ENCODE data around the gene ANO1.
A peak's percentile ranks its signal among the peaks of the same experiment; 100 is the strongest.

ANO1 gene

DNA sequence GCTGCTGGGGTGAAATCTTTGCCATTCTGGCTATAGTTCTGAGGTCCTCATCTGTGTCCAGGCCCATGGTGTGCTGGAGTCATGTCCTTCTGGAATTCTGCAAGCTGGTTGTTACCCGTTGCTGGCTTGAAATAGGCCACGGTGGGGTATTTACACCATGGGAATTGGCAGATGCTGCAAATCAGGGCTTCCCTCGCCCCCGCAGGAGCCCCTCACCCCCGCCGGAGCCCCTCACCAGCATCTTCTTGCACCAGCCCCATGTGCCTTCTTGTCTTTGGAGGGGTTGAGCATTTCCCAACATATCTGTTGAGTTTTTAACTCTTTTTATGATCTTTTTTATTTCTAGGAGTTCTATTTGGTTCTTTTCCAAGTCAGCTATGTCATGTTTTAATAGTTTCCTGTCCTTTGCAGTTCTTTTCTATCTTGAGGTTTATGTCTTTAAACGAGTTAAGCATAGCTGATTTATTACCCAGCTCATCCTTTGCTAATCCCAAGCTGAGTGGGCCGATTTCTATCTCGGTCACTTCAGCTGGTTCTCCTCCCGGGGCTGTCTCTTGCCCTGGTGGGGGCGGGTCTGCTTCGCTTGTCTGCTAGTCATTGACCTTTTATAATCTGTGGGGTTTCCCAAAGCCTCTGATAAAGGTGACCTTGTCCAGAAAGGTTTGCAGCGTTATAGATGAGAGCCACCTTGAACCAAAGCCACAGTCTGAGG lies 17.6 kb downstream of the ANO1 start:
- no peak for DNase-seq (ENCODE audit: low spot score)

- no peak for DNase-seq (ENCODE audit: low spot score)
These were observed 19.9 kb downstream of the ANO1 start for GRCh38 chr11:70097783-70098563.

- no peak for DNase-seq (ENCODE audit: low spot score)
These were observed 20.8 kb downstream of the ANO1 start for GRCh38 chr11:70098936-70099335.

- DNase-seq (ENCODE audit: low spot score) = no peak
These were observed 21.6 kb downstream of the ANO1 start for GRCh38 chr11:70099578-70100279.

DNA sequence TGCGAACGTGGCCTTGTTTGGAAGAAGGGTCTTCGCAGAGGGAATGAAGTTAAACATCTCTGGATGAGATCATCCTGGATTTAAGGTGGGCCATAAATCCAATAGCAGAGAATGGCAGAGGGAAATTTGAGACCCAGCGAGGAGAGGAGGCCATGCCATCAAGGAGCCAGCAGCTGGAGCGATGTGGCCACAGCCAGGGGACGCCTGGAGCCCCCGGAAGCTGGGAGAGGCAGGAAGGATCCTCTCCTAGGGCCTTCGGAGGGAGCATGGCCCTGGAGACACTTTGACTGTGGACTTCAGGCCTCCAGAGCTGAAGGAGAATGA lies 22.1 kb downstream of the ANO1 start:
- DNase-seq (ENCODE audit: low spot score) = no peak

DNA sequence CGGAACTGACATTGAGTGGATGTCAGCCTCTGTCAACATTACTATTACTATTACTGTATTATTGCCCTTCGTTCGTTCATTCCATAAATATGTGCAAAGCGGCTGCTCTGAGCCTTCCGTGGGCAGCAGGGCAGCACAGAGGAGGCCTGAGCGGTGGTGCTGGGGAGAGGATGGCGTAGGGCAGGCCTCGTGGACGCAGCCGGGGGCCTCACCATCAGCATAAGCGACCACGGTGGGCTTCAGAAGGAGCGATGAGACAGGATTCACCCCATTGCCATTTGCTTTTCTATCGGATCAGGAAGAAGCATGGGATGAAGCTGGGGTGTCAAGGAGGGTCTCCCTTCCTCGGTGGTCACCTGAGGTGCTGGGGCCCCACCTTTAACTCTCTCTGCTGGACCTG lies 22.7 kb downstream of the ANO1 start:
- DNase-seq (ENCODE audit: low spot score) = no peak

DNA sequence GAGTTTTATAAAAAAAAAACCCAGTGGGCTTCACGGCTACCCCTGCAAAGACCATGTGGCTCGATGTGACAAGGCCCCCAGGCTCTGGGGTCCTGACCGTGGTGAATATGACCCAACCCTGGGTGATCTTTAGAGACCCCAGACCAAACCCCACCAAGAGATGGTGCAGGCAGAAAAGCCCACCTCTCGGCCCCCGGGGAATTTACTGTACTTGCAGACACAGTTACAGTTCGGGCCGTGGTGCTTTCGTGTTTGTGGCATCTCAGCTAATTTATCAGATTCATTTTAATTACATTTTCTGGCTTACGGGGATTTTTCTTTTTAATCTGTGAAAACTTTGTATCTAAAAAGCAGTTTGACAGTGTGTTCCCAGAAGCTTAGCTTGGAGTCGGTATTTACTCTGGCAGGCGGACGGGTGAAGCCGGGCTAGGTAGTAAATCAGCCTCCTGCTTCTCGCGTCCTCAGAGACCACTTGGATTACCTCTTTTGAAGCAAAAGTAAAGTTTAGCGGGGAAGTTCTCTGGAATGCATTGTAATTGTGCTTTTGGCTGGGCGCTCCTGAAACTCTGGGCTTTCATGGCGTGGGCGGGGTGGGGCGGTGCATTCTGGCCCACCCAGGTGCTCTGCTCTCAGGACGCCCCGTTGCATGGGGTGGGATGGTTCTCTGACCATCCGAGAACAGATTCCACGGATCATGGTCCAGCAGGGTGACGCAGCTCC lies 25.3 kb downstream of the ANO1 start:
- DNase-seq (ENCODE audit: low spot score) = no peak

GRCh38 chr11:70104419-70104818 lies 26.3 kb downstream of the ANO1 start:
- peak; percentile 15 for DNase-seq (ENCODE audit: low spot score)

DNA sequence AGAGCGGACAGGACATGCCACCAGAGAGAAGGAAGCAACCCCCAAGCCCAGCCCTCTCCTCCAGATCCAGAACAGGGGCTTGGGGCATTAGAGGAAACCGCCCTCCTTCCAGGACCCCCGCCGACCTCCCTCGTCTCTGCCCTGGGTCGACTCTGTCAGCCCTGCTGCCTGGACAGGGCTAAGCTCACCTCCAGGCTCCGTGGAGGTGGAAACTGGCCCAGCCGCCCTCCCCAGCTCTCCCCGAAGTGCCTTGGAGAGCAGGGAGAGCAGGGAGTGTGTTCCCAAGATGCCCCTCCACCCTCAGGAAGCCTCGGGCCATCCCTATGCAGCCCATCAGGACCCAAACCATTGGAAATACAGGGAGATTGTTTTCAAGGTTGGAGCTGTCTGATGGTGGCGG lies 26.8 kb downstream of the ANO1 start:
- DNase-seq (ENCODE audit: low spot score) = no peak

GRCh38 chr11:70105369-70105754 lies 27.2 kb downstream of the ANO1 start:
- DNase-seq (ENCODE audit: low spot score) = no peak

DNA sequence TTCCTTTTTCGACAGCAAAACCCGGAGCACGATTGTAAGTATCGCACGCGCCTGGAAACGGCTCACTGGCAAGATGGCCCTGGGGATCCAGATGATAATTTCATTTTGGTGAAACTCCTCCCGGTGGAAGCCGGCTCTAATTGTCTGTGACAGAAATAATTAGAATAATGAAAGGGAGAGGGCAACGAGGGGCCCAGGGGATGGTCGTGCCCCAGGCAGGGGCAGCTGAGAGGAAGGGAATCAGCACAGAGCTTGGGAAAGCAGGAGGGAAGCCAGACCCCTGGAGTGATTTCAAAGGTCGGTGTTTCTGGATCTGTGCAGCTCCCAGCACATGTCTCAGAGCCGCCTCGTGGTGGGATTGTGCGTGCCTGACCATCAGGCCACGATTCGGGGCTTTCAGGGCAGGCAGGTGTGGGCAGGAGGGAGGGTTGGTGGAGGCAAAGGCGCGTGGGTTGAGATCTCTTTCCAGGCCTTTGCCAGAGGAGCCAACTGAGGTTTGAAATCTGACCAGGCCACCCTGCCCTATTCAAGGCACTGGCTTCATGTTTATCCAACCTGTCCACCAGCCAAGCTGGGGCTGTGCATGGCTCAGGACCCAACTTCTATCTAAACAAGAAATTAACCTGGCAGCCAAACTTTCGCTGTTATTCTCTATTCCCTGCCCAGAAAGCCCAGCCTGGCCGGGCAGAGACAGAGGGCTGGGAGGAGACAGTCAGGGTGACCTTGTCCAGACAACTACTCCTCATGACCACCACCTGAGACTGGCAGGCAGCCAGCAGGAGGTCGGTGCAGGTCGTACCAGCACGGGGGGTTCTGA lies 27.8 kb downstream of the ANO1 start:
- DNase-seq (ENCODE audit: low spot score) = peak; percentile 58

- DNase-seq (ENCODE audit: low spot score) = no peak
These were observed 28.6 kb downstream of the ANO1 start for GRCh38 chr11:70106757-70107156.

DNA sequence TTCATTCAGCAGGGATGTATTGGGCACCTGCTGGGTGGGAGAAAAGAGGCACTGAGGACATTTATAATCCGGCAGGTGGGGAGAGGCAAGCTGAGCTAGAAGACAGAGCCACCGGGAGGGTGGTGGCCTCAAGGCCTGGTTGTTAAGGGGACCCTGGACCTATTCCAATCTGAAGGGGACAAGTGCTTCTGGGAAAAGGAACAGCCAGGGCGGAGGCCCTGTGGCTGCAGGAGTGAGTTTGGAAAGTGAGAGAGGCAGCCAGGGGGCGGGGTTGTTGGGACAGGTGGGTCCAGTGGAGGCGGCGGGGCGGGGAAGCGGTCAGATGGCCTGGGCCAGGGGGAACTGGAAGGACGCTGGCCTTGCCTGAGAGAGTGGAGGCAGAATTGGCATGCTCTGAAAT lies 29.1 kb downstream of the ANO1 start:
- DNase-seq (ENCODE audit: low spot score) = no peak

- DNase-seq (ENCODE audit: low spot score) = no peak
These were observed 29.6 kb downstream of the ANO1 start for GRCh38 chr11:70107756-70108155.

DNA sequence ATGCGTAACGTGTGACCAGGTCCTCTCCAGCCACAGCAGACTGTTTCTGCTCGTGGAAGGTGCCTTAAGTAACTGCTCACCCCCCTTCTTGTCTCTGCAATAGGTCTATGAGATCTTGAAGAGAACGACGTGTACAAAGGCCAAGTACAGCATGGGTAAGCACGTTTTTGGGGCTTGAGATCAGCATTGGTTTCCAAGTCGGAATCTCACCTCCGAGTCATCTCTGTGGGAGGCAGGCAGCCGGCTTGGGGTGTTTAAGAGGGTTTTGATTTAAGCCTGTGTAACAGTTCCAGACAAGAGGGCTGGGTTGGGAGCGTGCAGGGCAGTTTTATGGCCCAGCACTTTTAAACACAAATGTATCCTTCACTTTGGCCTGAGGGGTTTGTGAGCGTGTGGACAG lies 30.1 kb downstream of the ANO1 start:
- DNase-seq (ENCODE audit: low spot score) = no peak

- no peak for DNase-seq (ENCODE audit: low spot score)
These were observed 30.9 kb downstream of the ANO1 start for GRCh38 chr11:70109006-70109405.

DNA sequence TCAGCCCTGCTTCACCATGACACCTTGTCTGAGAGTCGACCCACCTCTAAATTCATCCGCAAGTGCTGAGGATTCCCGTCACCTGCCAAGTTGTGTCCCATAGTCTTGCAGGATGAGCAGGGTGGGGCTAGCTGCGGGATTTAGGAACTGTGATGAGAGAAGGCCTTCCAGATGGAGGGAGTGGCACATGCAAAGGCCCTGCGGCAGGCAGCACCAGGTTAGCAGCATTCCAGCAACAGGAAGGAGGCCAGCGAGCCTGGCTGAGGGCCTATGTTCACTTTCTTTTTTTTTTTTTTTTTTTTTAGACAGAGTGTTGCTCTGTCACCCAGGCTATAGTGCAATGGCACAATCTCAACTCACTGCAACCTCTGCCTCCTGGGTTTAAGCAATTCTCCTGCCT lies 31.8 kb downstream of the ANO1 start:
- no peak for DNase-seq (ENCODE audit: low spot score)

DNA sequence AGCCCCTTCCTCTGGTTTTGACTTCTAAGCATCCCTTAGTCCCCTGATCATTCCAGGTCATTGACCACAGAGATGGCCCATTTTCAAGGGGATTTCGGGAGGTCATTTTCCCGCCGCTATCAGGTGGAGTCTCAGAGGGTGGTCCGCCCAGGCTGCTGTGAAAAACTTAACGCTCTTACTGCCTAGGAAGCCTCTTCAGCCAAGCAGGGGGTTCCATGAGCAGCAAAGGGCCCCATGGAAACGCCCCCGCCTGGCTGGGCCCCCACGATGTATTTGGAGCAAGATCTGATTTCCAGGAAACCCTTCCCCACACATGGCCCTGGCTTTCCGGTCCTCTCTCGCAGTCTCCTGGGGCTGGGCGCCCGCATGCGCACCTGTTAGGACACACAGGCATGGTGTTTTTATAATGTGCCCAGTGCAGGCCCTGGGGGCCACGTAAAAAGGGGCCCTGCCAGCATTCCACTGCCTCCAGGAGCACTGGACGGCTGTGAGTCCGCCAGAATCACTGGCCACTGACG lies 32.5 kb downstream of the ANO1 start:
- no peak for DNase-seq (ENCODE audit: low spot score)

DNA sequence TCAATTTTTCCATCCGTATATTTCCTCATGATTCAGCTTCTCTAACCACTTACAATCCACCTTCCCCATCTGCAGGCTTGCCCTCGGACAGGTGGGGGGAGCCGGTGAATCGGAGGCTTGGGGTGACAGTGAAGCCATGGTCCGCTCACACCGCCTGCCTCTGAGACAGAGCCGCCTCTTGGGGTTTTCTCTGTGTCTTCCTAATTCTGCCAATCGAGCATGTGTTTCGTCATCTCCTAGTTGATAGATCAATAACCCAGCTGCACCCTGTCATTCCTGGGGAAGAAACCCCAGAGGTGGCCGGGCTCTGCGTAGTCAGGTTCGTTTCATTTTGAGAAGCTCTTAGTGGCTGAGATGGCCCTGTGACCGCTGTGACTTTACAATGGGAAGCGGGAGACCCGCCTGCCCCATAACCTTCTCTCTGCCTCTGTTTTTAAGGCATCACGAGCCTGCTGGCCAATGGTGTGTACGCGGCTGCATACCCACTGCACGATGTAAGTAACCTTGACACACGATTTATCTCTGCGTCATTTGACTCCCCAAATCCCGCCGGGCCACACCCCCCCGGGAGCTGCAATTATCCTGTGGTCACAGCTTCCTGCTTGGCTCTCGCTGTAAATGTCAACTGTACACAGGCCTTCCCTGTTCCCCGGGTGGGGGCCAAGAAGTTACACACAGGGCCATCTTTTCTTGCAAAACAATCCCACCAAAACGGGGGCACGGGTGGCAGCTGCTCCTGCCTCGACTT lies 33.3 kb downstream of the ANO1 start:
- peak; percentile 24 for DNase-seq (ENCODE audit: low spot score)

- no peak for DNase-seq (ENCODE audit: low spot score)
These were observed 33.9 kb downstream of the ANO1 start for GRCh38 chr11:70112017-70112434.
